GM12874 (cell line): ENCODE results near the gene ZNF286A.
"Not testable (repeated sequence)": the region's sequence is repeated elsewhere in the genome, so short reads cannot be mapped to it uniquely, and the experiment has no call there.

Experiments used
- CTCF ChIP-seq: IDR thresholded peaks from 2 replicates; pipeline ENCODE4 v1.5.1; 2011; ENCODE audit warnings: low read depth, mild to moderate bottlenecking, control low read depth, low read length, moderate library complexity; ENCODE audit not compliant: insufficient read depth

ZNF286A gene

GRCh38 chr17:15683824-15684478 lies 15.6 kb upstream of the ZNF286A start, which contains the start of gene TRIM16:
Gene TRIM16, minus strand, starts transcription at chr17:15684311. Its CDS starts 32,702 bp downstream, at chr17:15651609.
- not testable (repeated sequence) for TF ChIP-seq CTCF

GRCh38 chr17:15731900-15732299 lies 32.3 kb downstream of the ZNF286A start, which contains the start of gene TBC1D26:
Gene TBC1D26, plus strand, starts transcription at chr17:15732283. Its CDS starts 3,066 bp downstream, at chr17:15735349.
- TF ChIP-seq CTCF, result not testable (repeated sequence)

GRCh38 chr17:15738066-15738465 lies 38.5 kb downstream of the ZNF286A start:
- TF ChIP-seq CTCF, result no peak

- no peak for TF ChIP-seq CTCF
These were observed 41.1 kb downstream of the ZNF286A start for GRCh38 chr17:15740570-15741120.

- TF ChIP-seq CTCF, result no peak
These were observed 42.1 kb downstream of the ZNF286A start for GRCh38 chr17:15741624-15742023.

- no peak for TF ChIP-seq CTCF
These were observed 42.7 kb downstream of the ZNF286A start for GRCh38 chr17:15742051-15742795.

GRCh38 chr17:15742921-15743320 lies 43.4 kb downstream of the ZNF286A start:
- no peak for TF ChIP-seq CTCF
